ENCODE data around the gene PROSER1. TPM values are rescaled to one million over a fixed set of nuclear protein-coding genes. Genes with fewer than 3 reads are reported as not detected.

Gene PROSER1
- total RNA-seq, 4 donors from 2014 or later: 22.3 to 38.4 (median 23.5) TPM

DNA sequence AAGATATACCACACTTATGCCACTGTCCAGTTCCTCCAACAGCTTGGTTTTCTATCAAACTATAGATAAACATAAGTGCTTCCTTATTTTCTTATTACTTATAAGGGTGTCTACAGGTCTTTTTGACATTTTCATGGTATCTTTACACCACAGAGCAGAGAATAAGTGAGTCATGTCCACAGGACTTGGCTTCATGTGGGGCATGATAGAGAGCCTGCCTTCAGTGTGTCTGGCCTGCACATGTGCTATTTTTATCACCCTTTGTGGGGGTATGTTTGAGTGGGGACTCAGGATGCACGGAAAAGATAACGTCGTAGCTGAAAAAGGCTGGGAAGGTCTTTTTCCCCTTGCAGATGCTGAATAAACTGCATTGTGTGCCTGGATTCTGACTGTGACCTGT, 39.1 kb downstream of the PROSER1 start:
- H3K36me3 ChIP-seq: no peaks in the 10 kb centered on the region
- H3K9me3 ChIP-seq: no peaks in the 10 kb centered on the region
- H3K4me3 ChIP-seq: no peak overlapping the region
- 70 to 79% methylated on average over 3 of the region's 3 CpGs for WGBS, 2 donors
- no peak for DNase-seq (ENCODE audit: low spot score in 2 of 2)
- TF ChIP-seq, protein P1, sequence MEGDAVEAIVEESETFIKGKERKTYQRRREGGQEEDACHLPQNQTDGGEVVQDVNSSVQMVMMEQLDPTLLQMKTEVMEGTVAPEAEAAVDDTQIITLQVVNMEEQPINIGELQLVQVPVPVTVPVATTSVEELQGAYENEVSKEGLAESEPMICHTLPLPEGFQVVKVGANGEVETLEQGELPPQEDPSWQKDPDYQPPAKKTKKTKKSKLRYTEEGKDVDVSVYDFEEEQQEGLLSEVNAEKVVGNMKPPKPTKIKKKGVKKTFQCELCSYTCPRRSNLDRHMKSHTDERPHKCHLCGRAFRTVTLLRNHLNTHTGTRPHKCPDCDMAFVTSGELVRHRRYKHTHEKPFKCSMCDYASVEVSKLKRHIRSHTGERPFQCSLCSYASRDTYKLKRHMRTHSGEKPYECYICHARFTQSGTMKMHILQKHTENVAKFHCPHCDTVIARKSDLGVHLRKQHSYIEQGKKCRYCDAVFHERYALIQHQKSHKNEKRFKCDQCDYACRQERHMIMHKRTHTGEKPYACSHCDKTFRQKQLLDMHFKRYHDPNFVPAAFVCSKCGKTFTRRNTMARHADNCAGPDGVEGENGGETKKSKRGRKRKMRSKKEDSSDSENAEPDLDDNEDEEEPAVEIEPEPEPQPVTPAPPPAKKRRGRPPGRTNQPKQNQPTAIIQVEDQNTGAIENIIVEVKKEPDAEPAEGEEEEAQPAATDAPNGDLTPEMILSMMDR (IDR thresholded peaks at IDR 0.05): no peak
- TF ChIP-seq POLR2A (IDR thresholded peaks at IDR 0.05) (no peak), EP300 (IDR thresholded peaks at IDR 0.05) (no peak)
- H3K27me3 ChIP-seq: no peaks in the 10 kb centered on the region
- no peak overlapping the region for H3K27ac ChIP-seq
- H3K4me1 ChIP-seq: no peaks in the 10 kb centered on the region

DNA sequence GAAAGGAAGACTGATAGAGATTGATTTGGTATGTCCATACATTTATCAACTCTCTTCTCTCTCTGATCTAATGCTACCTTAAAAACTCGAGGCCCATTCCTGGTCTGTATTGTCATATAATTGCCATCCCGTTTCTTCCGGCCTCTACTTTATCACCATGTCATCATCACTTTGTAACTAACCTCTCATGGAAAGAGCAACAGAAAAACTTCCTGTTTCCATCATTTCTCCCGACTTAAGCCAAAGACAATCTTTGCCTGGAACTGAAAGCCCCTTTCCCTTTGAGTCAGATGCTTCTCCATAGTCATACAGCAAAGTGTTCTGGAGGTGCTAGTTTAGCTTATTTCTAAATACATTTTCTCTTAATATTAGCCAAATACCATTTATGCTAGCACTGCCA, 44.5 kb downstream of the PROSER1 start:
- H3K4me1 ChIP-seq: no peaks in the 10 kb centered on the region
- H3K27me3 ChIP-seq: no peaks in the 10 kb centered on the region
- 39 to 55% methylated on average over 4 of the region's 4 CpGs for WGBS, 2 donors
- H3K4me3 ChIP-seq: no peak overlapping the region
- DNase-seq (ENCODE audit: low spot score in 2 of 2): no peak
- no peaks in the 10 kb centered on the region for H3K36me3 ChIP-seq
- no peak overlapping the region for H3K27ac ChIP-seq
- TF ChIP-seq, protein P1 (IDR thresholded peaks at IDR 0.05): no peak
- no peak for TF ChIP-seq EP300 (IDR thresholded peaks at IDR 0.05)
- no peaks in the 10 kb centered on the region for H3K9me3 ChIP-seq

DNA sequence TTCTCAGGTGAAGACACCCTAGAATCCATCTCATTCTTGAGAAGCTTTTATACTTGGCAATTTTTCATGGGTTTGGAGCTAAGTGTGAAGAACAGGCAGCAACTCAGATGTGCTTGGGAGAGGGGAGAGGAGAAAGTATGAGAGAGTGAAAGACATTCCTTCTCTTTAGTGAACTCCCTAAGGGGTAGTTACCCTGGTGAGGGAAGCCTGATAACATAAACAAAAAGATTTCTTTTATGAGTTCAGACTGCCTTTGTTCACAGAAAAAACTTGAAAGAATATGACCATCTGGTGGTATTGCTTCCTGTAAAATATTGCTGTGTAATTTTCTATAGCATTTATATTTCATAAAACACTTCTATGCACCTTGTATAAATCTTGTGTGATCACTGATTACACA, 47.2 kb downstream of the PROSER1 start, which contains the start of gene STOML3:
TSS of gene STOML3 (minus strand) at position 139 of the 400 bp plus-strand sequence. CDS start at position 29, 110 bp downstream.
- no peaks in the 10 kb centered on the region for H3K36me3 ChIP-seq

DNA sequence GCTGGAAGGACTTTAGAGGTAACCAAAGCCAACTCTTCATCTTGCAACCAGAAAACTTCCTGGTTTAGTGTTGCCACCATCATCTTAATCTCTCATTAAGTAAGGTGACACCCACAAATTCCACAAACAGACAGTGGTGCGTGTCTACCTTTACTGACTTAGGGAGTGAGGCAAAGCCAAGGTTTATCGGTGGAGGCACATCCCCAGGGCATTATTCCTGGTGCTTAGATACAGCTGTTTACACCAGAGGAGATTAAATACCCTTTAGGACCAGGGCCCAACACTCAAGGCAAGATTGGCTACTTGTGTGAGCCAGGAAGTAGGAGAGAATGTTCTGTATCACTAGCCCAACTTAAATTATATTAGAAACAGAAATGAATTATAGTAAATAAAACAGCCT, 56.8 kb downstream of the PROSER1 start:
- Histone ChIP-seq H3K27ac (no peak overlapping the region), H3K4me1 (no peaks in the 10 kb centered on the region), H3K27me3 (no peaks in the 10 kb centered on the region), H3K4me3 (no peak overlapping the region), H3K36me3 (no peaks in the 10 kb centered on the region), H3K9me3 (peaks cover 0 to 18% (median 0%) of the 10 kb centered on the region in 4 donors)
- WGBS, 2 donors: 68 to 73% methylated on average over 2 of the region's 2 CpGs
- TF ChIP-seq, protein P1 (IDR thresholded peaks at IDR 0.05): no peak
- no peak for TF ChIP-seq POLR2A (IDR thresholded peaks at IDR 0.05)
- TF ChIP-seq EP300 (IDR thresholded peaks at IDR 0.05): no peak
- DNase-seq (ENCODE audit: low spot score in 2 of 2): no peak

More for the DNA sequence above, 47.2 kb downstream of the PROSER1 start, which contains the start of gene STOML3:
- Histone ChIP-seq H3K4me3 (no peak within 1 kb of the TSS), H3K27me3 (no peaks in the 10 kb centered on the region), H3K9me3 (no peaks in the 10 kb centered on the region), H3K27ac (no peak within 1 kb of the TSS), H3K4me1 (no peaks in the 10 kb centered on the region)
- no peak for DNase-seq (ENCODE audit: low spot score in 2 of 2)
- no peak for TF ChIP-seq POLR2A (IDR thresholded peaks at IDR 0.05)
- no peak for TF ChIP-seq EP300 (IDR thresholded peaks at IDR 0.05)
- TF ChIP-seq, protein P1 (IDR thresholded peaks at IDR 0.05): no peak

DNA sequence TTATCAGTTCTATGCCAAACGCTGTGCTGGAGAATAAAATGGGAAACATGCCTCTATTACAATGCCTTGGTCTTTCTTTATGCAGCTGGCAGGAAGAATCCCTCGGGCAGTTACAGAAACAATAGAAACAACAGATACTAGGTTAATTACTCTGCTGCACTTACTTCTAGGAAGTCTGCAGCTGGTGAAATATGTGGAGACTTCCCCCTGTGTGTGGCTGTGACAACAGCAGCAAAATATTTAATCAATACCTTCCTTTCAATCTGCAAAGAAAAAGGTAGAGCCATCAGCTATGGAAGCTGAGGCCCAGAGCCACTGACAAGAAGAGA, 57.2 kb downstream of the PROSER1 start:
- Histone ChIP-seq H3K27me3 (no peaks in the 10 kb centered on the region), H3K36me3 (no peaks in the 10 kb centered on the region), H3K9me3 (peaks cover 0 to 18% (median 0%) of the 10 kb centered on the region in 4 donors), H3K4me3 (no peak overlapping the region), H3K4me1 (no peaks in the 10 kb centered on the region), H3K27ac (no peak overlapping the region)
- no peak for TF ChIP-seq POLR2A (IDR thresholded peaks at IDR 0.05)
- TF ChIP-seq EP300 (IDR thresholded peaks at IDR 0.05): no peak
- TF ChIP-seq, protein P1 (IDR thresholded peaks at IDR 0.05): no peak
- DNase-seq (ENCODE audit: low spot score in 2 of 2): no peak
- WGBS, 2 donors: 13 to 14% methylated on average over 2 of the region's 2 CpGs

Measured in tibial nerve (tissue), 4 donors.